Neural cell (in vitro differentiated cells): Measurements from ENCODE around the gene BICDL1.

Experiments used
- EP300 ChIP-seq: fragments of 450-650 bp; conservative IDR thresholded peaks from 2 replicates; pipeline ENCODE4 v1.6.1; 2014; ENCODE audit warnings: antibody characterized with exemption, mild to moderate bottlenecking, moderate library complexity; ENCODE audit not compliant: poor library complexity, severe bottlenecking
- POLR2AphosphoS5 ChIP-seq: IDR thresholded peaks from 2 replicates; pipeline ENCODE4 v1.6.1; 2012
- REST ChIP-seq: IDR thresholded peaks from 2 replicates; pipeline ENCODE4 v1.6.1; 2012; ENCODE audit warnings: borderline replicate concordance
- TF ChIP-seq, protein P1 (sequence below): fragments of 450-650 bp; IDR thresholded peaks from 2 replicates; pipeline ENCODE4 v1.5.1; 2014; ENCODE audit warnings: antibody characterized with exemption, mild to moderate bottlenecking, moderate library complexity; ENCODE audit not compliant: poor library complexity, severe bottlenecking

DNA sequence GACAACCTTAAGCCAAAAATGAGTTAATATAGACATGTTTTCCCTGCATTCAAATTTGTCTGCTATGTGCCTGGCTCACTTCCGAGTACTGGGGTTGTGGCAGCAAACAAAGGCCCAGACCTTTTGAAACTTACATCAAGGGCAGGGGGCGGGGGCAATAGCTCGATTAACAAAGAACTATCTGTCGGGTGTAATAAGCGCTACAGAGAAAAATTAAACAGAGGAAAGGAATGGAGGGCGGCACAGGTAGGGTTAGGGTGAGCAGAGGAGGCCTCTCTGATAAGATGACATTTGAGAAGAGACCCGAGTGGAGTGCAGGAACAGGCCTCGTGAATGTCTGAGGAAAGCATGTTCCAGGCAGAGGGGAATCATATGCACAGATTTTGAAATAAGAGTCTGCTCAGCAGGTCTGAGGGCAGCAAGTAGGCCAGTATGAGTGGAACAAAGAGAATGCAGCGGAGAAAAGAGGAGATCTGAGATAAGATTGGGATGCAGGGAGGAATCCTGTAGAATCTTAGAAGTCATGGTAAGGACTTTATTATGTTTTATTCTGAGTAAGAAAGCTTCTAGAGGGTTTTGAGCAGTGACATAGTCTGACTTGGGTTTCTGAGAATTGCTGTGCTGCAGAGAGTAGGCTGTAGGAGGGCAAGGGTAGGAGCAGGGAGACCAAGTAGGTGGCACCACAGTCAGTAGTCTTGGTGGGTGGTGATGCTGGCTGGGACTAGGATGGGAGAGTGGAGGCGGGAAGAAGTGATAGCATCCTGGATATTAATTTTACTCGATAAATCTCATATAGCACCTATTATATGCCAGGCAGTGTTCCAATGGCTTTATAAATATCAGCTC lies 52.6 kb downstream of the BICDL1 start:
- TF ChIP-seq, protein P1, sequence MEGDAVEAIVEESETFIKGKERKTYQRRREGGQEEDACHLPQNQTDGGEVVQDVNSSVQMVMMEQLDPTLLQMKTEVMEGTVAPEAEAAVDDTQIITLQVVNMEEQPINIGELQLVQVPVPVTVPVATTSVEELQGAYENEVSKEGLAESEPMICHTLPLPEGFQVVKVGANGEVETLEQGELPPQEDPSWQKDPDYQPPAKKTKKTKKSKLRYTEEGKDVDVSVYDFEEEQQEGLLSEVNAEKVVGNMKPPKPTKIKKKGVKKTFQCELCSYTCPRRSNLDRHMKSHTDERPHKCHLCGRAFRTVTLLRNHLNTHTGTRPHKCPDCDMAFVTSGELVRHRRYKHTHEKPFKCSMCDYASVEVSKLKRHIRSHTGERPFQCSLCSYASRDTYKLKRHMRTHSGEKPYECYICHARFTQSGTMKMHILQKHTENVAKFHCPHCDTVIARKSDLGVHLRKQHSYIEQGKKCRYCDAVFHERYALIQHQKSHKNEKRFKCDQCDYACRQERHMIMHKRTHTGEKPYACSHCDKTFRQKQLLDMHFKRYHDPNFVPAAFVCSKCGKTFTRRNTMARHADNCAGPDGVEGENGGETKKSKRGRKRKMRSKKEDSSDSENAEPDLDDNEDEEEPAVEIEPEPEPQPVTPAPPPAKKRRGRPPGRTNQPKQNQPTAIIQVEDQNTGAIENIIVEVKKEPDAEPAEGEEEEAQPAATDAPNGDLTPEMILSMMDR, result no peak
- no peak for TF ChIP-seq REST
- no peak for TF ChIP-seq EP300
- TF ChIP-seq POLR2AphosphoS5, result no peak
